Epithelial cell of proximal tubule (primary cell): ENCODE measurements around the gene MALRD1. TPM values are rescaled to one million over a fixed set of nuclear protein-coding genes. Genes with fewer than 3 reads are reported as not detected.

ENCODE experiments used
- DNase-seq: peaks from one replicate; pipeline ENCODE4 v3.0.0-alpha.2; 2011; ENCODE audit warnings: low read depth
- H3K4me3 ChIP-seq: 2 replicates; pipeline ENCODE4 v1.5.1; 2011; ENCODE audit warnings: low read depth, mild to moderate bottlenecking, low read length
- total RNA-seq: library from RNA; depleted of rRNA; stranded (reverse); fragments of >200 nt; gene quantifications from 2 replicates; pipeline ENCODE4 v1.2.3, GENCODE V29; 2015
- TF ChIP-seq, protein P1 (sequence below): conservative IDR thresholded peaks from 2 replicates; pipeline ENCODE4 v1.5.1; 2012; ENCODE audit warnings: low read depth, mild to moderate bottlenecking, low read length

Gene MALRD1
- total RNA-seq, 1 donor from 2014 or later, result 0.06 TPM

DNA sequence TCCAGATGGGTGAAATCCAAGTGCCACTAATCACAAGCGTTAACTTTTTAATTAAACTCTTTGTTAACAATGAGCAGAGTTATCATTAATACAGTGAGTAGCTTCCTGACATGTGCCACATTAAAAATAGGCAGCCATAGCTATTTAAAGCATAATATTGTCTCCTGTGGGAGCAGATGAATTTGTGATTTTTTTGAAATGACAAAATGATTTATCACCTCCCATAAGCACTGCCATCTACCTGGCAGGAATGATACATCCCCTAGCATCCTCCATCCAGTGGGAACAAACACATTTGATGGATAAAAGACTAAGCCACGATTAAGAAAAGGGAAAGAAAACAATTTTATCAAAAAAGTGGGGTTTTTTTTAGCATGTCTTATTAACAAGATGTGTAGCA, 605.3 kb downstream of the MALRD1 start:
- TF ChIP-seq, protein P1, sequence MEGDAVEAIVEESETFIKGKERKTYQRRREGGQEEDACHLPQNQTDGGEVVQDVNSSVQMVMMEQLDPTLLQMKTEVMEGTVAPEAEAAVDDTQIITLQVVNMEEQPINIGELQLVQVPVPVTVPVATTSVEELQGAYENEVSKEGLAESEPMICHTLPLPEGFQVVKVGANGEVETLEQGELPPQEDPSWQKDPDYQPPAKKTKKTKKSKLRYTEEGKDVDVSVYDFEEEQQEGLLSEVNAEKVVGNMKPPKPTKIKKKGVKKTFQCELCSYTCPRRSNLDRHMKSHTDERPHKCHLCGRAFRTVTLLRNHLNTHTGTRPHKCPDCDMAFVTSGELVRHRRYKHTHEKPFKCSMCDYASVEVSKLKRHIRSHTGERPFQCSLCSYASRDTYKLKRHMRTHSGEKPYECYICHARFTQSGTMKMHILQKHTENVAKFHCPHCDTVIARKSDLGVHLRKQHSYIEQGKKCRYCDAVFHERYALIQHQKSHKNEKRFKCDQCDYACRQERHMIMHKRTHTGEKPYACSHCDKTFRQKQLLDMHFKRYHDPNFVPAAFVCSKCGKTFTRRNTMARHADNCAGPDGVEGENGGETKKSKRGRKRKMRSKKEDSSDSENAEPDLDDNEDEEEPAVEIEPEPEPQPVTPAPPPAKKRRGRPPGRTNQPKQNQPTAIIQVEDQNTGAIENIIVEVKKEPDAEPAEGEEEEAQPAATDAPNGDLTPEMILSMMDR, result no peak
- H3K4me3 ChIP-seq, result no peak overlapping the region
- DNase-seq, result no peak

- no peak for DNase-seq
- TF ChIP-seq, protein P1, result no peak
- H3K4me3 ChIP-seq, result no peak overlapping the region
Measured at GRCh38 chr10:19654576-19654975, 606.0 kb downstream of the MALRD1 start.

- no peak for DNase-seq
- TF ChIP-seq, protein P1, result no peak
- H3K4me3 ChIP-seq, result no peak overlapping the region
Measured at GRCh38 chr10:19656420-19657042, 607.9 kb downstream of the MALRD1 start.

DNA sequence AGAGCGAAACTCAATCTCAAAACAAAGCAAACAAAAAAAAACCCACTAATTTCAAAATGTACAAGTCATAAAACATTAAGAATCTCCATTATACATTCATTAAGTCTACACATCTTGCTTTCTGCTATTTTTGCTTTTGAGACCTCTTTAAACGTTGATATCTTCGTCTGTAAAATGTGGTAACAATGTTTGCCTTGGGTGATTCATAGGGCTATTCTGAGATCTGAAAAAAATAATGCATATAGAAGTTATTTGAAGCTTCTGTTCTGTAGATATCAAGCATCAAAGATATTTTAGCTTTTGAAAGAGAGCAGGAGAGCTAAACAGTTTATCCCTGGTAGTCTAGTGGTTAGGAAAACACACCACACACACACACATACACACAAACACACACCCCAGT, 609.5 kb downstream of the MALRD1 start:
- TF ChIP-seq, protein P1, result no peak
- no peak for DNase-seq
- no peak overlapping the region for H3K4me3 ChIP-seq

- no peak overlapping the region for H3K4me3 ChIP-seq
- no peak for DNase-seq
- TF ChIP-seq, protein P1, result no peak
Measured at GRCh38 chr10:19658622-19659233, 610.1 kb downstream of the MALRD1 start.

DNA sequence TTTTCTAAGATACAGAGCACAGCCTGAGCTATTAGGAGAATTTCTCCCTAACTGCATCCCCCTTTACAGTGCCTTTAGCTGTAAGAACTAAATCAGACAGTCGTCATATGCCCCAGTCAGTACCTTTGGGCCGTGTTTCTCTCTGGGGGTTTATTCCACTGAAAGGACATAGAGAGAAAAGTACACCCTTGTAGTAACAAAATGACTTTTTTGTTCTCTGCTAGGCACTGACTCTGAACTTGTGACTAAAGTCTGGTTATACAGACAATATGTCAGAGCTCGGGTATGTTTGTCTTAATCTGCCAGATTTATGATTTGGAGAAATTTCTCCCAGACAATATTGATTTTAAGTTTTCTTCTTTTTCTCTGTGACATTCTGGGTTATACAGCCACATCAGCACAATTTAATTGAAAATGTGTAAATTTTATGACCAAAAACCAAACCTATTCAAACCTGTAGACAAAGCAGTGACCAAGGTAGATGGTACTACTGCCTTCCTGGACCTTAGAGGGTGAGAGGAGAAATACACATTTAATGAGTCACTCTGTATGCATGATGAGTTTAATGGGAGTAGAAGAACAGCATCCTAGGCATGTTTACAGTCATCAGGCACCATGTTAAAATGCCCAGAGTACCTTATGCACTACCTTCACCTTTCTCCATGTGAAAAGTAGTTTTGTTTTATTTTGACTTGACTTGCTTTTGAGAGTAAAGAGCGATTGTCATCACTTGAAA, 611.5 kb downstream of the MALRD1 start:
- DNase-seq, result no peak
- TF ChIP-seq, protein P1, result no peak
- no peak overlapping the region for H3K4me3 ChIP-seq

DNA sequence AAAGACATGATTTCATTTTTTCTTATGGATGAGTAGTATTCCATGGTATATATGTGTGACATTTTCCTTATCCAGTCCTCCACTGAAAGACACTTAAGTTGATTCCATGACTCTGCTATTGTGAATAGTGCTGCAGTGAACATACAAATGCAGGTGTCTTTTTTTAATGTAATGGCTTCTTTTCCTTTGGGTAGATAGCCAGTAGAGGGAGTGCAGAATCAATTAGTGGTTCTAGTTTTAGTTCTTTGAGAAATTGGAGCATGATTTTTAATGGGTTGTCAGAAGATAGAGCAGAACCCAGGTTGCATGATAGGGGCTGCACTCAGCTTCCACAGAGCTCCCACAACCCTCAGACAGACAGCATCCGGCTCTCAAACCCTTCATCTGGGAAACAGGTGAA, 614.7 kb downstream of the MALRD1 start:
- TF ChIP-seq, protein P1, result peak; percentile 42
- H3K4me3 ChIP-seq, result no peak overlapping the region
- no peak for DNase-seq
